ENCODE results near the gene RNF152.
"Not testable (repeated sequence)": the region's sequence is repeated elsewhere in the genome, so short reads cannot be mapped to it uniquely, and the experiment has no call there.

DNA sequence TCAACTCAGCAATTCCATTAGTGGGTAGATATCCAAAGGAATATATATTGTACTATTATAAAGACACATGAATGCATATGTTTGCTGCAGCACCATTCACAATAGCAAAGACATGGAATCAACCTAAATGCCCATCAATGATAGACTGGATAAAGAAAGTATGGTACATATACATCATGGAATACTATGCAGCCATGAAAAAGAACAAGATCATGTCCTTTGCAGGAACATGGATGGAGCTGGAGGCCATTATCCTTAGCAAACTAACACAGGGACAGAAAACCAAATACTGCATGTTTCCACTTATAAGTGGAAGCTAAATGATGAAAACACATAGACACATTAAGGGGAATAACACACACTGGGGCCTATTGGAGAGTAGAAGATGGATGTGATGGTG, 116.6 kb downstream of the RNF152 start:
- TF ChIP-seq, protein P1, sequence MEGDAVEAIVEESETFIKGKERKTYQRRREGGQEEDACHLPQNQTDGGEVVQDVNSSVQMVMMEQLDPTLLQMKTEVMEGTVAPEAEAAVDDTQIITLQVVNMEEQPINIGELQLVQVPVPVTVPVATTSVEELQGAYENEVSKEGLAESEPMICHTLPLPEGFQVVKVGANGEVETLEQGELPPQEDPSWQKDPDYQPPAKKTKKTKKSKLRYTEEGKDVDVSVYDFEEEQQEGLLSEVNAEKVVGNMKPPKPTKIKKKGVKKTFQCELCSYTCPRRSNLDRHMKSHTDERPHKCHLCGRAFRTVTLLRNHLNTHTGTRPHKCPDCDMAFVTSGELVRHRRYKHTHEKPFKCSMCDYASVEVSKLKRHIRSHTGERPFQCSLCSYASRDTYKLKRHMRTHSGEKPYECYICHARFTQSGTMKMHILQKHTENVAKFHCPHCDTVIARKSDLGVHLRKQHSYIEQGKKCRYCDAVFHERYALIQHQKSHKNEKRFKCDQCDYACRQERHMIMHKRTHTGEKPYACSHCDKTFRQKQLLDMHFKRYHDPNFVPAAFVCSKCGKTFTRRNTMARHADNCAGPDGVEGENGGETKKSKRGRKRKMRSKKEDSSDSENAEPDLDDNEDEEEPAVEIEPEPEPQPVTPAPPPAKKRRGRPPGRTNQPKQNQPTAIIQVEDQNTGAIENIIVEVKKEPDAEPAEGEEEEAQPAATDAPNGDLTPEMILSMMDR (IDR thresholded peaks at IDR 0.05; ENCODE audit: low read depth, low read length, poor library complexity, severe bottlenecking), result not testable (repeated sequence)
- not testable (repeated sequence) for TF ChIP-seq EZH2phosphoT487 (IDR thresholded peaks at IDR 0.05; ENCODE audit: borderline replicate concordance, low read length)

All from DOHH2 (cell line).